Cardiac muscle cell (in vitro differentiated cells and primary cell): Measurements from ENCODE around the gene MAVS. TPM values are rescaled to one million over a fixed set of nuclear protein-coding genes. Genes with fewer than 3 reads are reported as not detected.

ENCODE experiments used
- DNase-seq, 2 donors: peaks; one replicate each; pipeline versions ENCODE4 v3.0.0 to v3.0.0-alpha.2; 2010 to 2017; ENCODE audit warnings: low read depth in 1 of 2, low spot score in 1 of 2
- H3K27ac ChIP-seq: fragments of 200-600 bp; sonication (generic); 2 replicates; pipeline ENCODE4 v1.5.1; 2016
- H3K27me3 ChIP-seq: fragments of 200-600 bp; sonication (generic); 2 replicates; pipeline ENCODE4 v1.6.0; 2016; ENCODE audit warnings: control low read depth
- H3K36me3 ChIP-seq: fragments of 200-600 bp; sonication (generic); 2 replicates; pipeline ENCODE4 v1.5.1; 2016; ENCODE audit warnings: control low read depth
- H3K4me1 ChIP-seq: fragments of 200-600 bp; sonication (generic); 2 replicates; pipeline ENCODE4 v1.8.1; 2017; ENCODE audit warnings: low read depth, mild to moderate bottlenecking, mixed run types
- H3K4me3 ChIP-seq: fragments of 200-600 bp; sonication (generic); 2 replicates; pipeline ENCODE4 v1.5.1; 2016; ENCODE audit warnings: mild to moderate bottlenecking
- H3K9me3 ChIP-seq: fragments of 200-600 bp; sonication (generic); 2 replicates; pipeline ENCODE4 v1.5.1; 2017; ENCODE audit warnings: low read depth, mild to moderate bottlenecking, control low read depth
- polyA plus RNA-seq: library from polyadenylated mRNA; unstranded; fragments of >200 nt; fragmentation: Nextera tagmentation; extraction: Ambion mirVana; gene quantifications from 2 replicates; pipeline ENCODE4 v1.2.1, GENCODE V29; 2016
- total RNA-seq: library from RNA; depleted of rRNA; stranded (reverse); fragments of >200 nt; gene quantifications from 2 replicates; pipeline ENCODE4 v1.2.3, GENCODE V29; 2016
- TF ChIP-seq, protein P1 (sequence below): IDR thresholded peaks from 2 replicates; pipeline ENCODE4 v1.5.1; 2012; ENCODE audit warnings: low read depth, mild to moderate bottlenecking, low read length

The MAVS gene
- total and polyA plus RNA-seq, 2 experiments from 2014 or later = 15.0 to 40.9 TPM

- TF ChIP-seq, protein P1, sequence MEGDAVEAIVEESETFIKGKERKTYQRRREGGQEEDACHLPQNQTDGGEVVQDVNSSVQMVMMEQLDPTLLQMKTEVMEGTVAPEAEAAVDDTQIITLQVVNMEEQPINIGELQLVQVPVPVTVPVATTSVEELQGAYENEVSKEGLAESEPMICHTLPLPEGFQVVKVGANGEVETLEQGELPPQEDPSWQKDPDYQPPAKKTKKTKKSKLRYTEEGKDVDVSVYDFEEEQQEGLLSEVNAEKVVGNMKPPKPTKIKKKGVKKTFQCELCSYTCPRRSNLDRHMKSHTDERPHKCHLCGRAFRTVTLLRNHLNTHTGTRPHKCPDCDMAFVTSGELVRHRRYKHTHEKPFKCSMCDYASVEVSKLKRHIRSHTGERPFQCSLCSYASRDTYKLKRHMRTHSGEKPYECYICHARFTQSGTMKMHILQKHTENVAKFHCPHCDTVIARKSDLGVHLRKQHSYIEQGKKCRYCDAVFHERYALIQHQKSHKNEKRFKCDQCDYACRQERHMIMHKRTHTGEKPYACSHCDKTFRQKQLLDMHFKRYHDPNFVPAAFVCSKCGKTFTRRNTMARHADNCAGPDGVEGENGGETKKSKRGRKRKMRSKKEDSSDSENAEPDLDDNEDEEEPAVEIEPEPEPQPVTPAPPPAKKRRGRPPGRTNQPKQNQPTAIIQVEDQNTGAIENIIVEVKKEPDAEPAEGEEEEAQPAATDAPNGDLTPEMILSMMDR = no peak
- H3K4me1 ChIP-seq = no peaks in the 10 kb centered on the region
- H3K36me3 ChIP-seq = peaks cover 10% of the 10 kb centered on the region
- H3K27me3 ChIP-seq = no peaks in the 10 kb centered on the region
- peak overlapping the region; percentile 98 for H3K27ac ChIP-seq
- DNase-seq = no peak
- H3K9me3 ChIP-seq = no peaks in the 10 kb centered on the region
- H3K4me3 ChIP-seq = peak overlapping the region; percentile 51
Observed at GRCh38 chr20:3820901-3821727, 25.5 kb upstream of the MAVS start.

- no peak for DNase-seq
- no peaks in the 10 kb centered on the region for H3K4me1 ChIP-seq
Observed at GRCh38 chr20:3821996-3822395, 24.6 kb upstream of the MAVS start.

DNA sequence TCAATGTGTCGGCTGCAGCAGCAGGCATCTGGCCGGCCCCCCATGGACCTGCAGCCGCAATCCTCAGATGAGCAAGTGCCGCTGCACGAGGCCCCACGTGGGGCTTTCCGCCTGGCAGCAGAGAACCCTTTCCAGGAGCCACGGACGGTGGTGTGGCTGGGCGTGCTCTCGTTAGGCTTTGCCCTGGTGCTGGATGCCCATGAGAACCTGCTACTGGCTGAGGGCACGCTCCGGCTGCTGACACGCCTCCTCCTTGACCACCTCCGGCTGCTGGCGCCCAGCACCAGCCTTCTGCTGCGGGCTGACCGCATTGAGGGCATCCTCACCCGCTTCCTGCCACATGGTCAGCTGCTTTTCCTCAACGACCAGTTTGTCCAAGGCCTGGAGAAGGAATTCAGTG lies 22.8 kb upstream of the MAVS start:
- H3K36me3 ChIP-seq = peaks cover 10% of the 10 kb centered on the region
- no peak overlapping the region for H3K27ac ChIP-seq
- TF ChIP-seq, protein P1 = no peak
- no peaks in the 10 kb centered on the region for H3K27me3 ChIP-seq
- H3K9me3 ChIP-seq = no peaks in the 10 kb centered on the region
- H3K4me1 ChIP-seq = no peaks in the 10 kb centered on the region
- DNase-seq = no peak
- no peak overlapping the region for H3K4me3 ChIP-seq

More at GRCh38 chr20:3821996-3822395, 24.6 kb upstream of the MAVS start:
- H3K4me3 ChIP-seq = no peak overlapping the region
- H3K36me3 ChIP-seq = peaks cover 10% of the 10 kb centered on the region
- TF ChIP-seq, protein P1 = no peak
- no peaks in the 10 kb centered on the region for H3K9me3 ChIP-seq
- no peak overlapping the region for H3K27ac ChIP-seq
- no peaks in the 10 kb centered on the region for H3K27me3 ChIP-seq

GRCh38 chr20:3825526-3825925 lies 21.1 kb upstream of the MAVS start:
- Histone ChIP-seq H3K27ac (no peak overlapping the region), H3K4me3 (no peak overlapping the region), H3K9me3 (no peaks in the 10 kb centered on the region), H3K4me1 (no peaks in the 10 kb centered on the region), H3K27me3 (no peaks in the 10 kb centered on the region), H3K36me3 (peaks cover 10% of the 10 kb centered on the region)
- DNase-seq = no peak
- TF ChIP-seq, protein P1 = no peak

DNA sequence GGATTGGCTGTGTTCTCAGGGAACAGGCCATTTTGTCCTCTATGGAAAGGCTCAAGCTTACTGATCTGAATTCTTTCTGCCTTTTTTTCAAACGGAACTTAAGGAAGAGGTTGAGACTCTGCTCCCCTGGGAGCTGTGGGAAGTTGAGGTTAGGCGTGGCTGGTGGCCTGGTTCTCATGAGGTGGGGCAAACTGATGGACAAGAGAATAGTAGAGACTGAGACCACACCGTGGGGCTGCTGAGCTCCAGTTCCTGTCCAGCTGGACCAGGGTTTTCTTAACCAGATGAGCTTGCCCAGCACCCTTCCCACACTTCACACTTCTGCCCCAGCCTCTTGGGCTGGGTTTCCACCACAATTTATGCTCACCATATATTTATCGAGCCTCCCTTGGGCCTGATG lies 20.2 kb upstream of the MAVS start:
- no peaks in the 10 kb centered on the region for H3K9me3 ChIP-seq
- DNase-seq = no peak
- H3K27ac ChIP-seq = no peak overlapping the region
- H3K4me3 ChIP-seq = no peak overlapping the region
- peaks cover 10% of the 10 kb centered on the region for H3K36me3 ChIP-seq
- no peaks in the 10 kb centered on the region for H3K4me1 ChIP-seq
- no peaks in the 10 kb centered on the region for H3K27me3 ChIP-seq
- TF ChIP-seq, protein P1 = no peak
